GM12878 (cell line): ENCODE results near the gene ST3GAL5. TPM values are rescaled to one million over a fixed set of nuclear protein-coding genes. Genes with fewer than 3 reads are reported as not detected.

Experiments
- ATAC-seq: fragments of 200-7000 bp; cut with Tn5 transposase; 3 replicates; pipeline ENCODE4 v1.9.1; 2020; ENCODE audit warnings: mild to moderate bottlenecking, moderate library complexity
- BruUV-seq: library from RNA; stranded (reverse); fragments of 400-500 nt; replicated peaks from 2 replicates; lab custom pipeline; 2021; lab: Mats Ljungman, UMichigan
- CTCF ChIA-PET: fragments of 300-600 bp; sonication (Branson Sonifier 250); formaldehyde crosslinking; extraction: SDS; loops from one replicate; lab custom pipeline; 2021; ENCODE audit warnings: inconsistent platforms; lab: Yijun Ruan, JAX
- POLR2A ChIA-PET: fragments of 350-600 bp; formaldehyde crosslinking; extraction: SDS; loops from one replicate; lab custom pipeline; 2021; ENCODE audit warnings: inconsistent platforms; lab: Charles Lee
- RAD21 ChIA-PET: fragments of 300-600 bp; sonication (Branson Sonifier 250); formaldehyde crosslinking; loops from one replicate; lab custom pipeline; 2023; ENCODE audit warnings: antibody characterized with exemption; ENCODE audit not compliant: unreplicated experiment; lab: Charles Lee
- SMC1A ChIA-PET: fragments of 300-600 bp; sonication (Branson Sonifier 250); formaldehyde crosslinking; loops from one replicate; lab custom pipeline; 2023; ENCODE audit not compliant: unreplicated experiment, uncharacterized antibody; lab: Charles Lee
- DNase-seq: peaks from one replicate; pipeline ENCODE4 v3.0.0-alpha.2; 2011; ENCODE audit warnings: low read depth, low spot score
- FAIRE-seq: peaks from 3 replicates; lab custom pipeline; 2011; peaks lifted over from hg19 to GRCh38; lab: Jason Lieb, UNC
- H2AFZ ChIP-seq: 2 replicates; pipeline ENCODE4 v1.6.0; 2011; ENCODE audit warnings: low read depth, low read length, control low read depth; ENCODE audit not compliant: control insufficient read depth
- H3K27ac ChIP-seq: 2 replicates; pipeline ENCODE4 v1.5.1; 2011; ENCODE audit warnings: control low read depth; ENCODE audit not compliant: control insufficient read depth, insufficient read depth
- H3K27me3 ChIP-seq, 2 experiments: replicated peaks in 1 of 2; 2 replicates each; pipeline versions ENCODE4 v1.6.0 to v1.6.1; 2011; ENCODE audit warnings: low read length in 1 of 2; ENCODE audit not compliant: control insufficient read depth in 2 of 2, insufficient read depth in 2 of 2
- H3K36me3 ChIP-seq, 2 experiments: 2 replicates each; pipeline ENCODE4 v1.5.1; 2011; ENCODE audit warnings: low read length in 1 of 2; ENCODE audit not compliant: control insufficient read depth in 2 of 2, insufficient read depth in 2 of 2
- H3K4me1 ChIP-seq: 2 replicates; pipeline ENCODE4 v1.6.1; 2011; ENCODE audit warnings: mild to moderate bottlenecking, low read length, moderate library complexity, mixed read lengths; ENCODE audit not compliant: control insufficient read depth, insufficient read depth
- H3K4me2 ChIP-seq: 2 replicates; pipeline ENCODE4 v1.6.0; 2011; ENCODE audit warnings: control low read depth; ENCODE audit not compliant: control insufficient read depth, insufficient read depth
- H3K4me3 ChIP-seq: fragments of 200-600 bp; sonication (generic); 2 replicates; pipeline ENCODE4 v1.5.1; 2016
- H3K79me2 ChIP-seq: 2 replicates; pipeline ENCODE4 v1.6.0; 2011; ENCODE audit warnings: low read length; ENCODE audit not compliant: control insufficient read depth, insufficient read depth
- H3K9ac ChIP-seq: 2 replicates; pipeline ENCODE4 v1.8.0; 2011; ENCODE audit warnings: low read length, control low read depth, mixed read lengths; ENCODE audit not compliant: control insufficient read depth, insufficient read depth
- H3K9me3 ChIP-seq: replicated peaks from 3 replicates; pipeline ENCODE4 v1.5.1; 2011; ENCODE audit warnings: mild to moderate bottlenecking, low read length; ENCODE audit not compliant: control insufficient read depth, insufficient read depth
- H4K20me1 ChIP-seq: 2 replicates; pipeline ENCODE4 v1.6.0; 2011; ENCODE audit not compliant: control insufficient read depth, insufficient read depth
- CREB1 ChIP-seq: IDR thresholded peaks from 2 replicates; pipeline ENCODE4 v1.6.1; 2012; ENCODE audit warnings: low read depth, mild to moderate bottlenecking, inconsistent platforms
- CTCF ChIP-seq, 3 experiments: IDR thresholded peaks in 2 of 3; conservative IDR thresholded peaks in 1 of 3; 2 replicates each; pipeline ENCODE4 v1.5.1; 2011; ENCODE audit warnings: low read depth in 3 of 3, low read length in 3 of 3, mild to moderate bottlenecking in 3 of 3, control low read depth in 2 of 3, moderate library complexity in 2 of 3, inconsistent platforms in 1 of 3, mixed read lengths in 1 of 3; ENCODE audit not compliant: control insufficient read depth in 2 of 3, insufficient read depth in 1 of 3; ENCODE audit errors: extremely low read depth in 1 of 3
- FOXK2 ChIP-seq: fragments of 450-650 bp; IDR thresholded peaks from 2 replicates; pipeline ENCODE4 v1.6.1; 2017; ENCODE audit warnings: mild to moderate bottlenecking, moderate library complexity
- MTA2 ChIP-seq: fragments of 450-650 bp; IDR thresholded peaks from 2 replicates; pipeline ENCODE4 v1.6.1; 2016; ENCODE audit warnings: low read depth, mild to moderate bottlenecking, moderate library complexity
- NR2C2 ChIP-seq: IDR thresholded peaks from 2 replicates; pipeline ENCODE4 v1.6.1; 2011; ENCODE audit warnings: borderline replicate concordance, low read depth; ENCODE audit not compliant: control insufficient read depth, insufficient read length
- POLR2A ChIP-seq: IDR thresholded peaks from 2 replicates; pipeline ENCODE4 v1.6.1; 2011; ENCODE audit warnings: low read depth, mild to moderate bottlenecking, low read length
- WGBS: methylation state at CpG from one replicate; pipeline ENCODE4 v1.1.6; 2016; ENCODE audit warnings: low lambda C conversion rate; ENCODE audit not compliant: insufficient replicate concordance, insufficient coverage; ENCODE audit errors: missing lambda C conversion rate; 5-methylcytosine and 5-hydroxymethylcytosine counted together
- in situ Hi-C: fragments of 300-500 bp; cut with MboI; formaldehyde crosslinking; loops from 9 replicates; pipeline ENCODE4 v1.14.3; 2018; ENCODE audit warnings: mixed read lengths
- intact Hi-C: fragments of 100-400 bp; cut with micrococcal nuclease; formaldehyde crosslinking; loops from one replicate; pipeline ENCODE4 v1.14.2; 2022; ENCODE audit not compliant: unreplicated experiment
- polyA plus RNA-seq, 11 experiments: library from polyadenylated mRNA; depleted of rRNA in 4 of 11; unstranded in 6 of 11; stranded (reverse) in 5 of 11; fragments of >200 nt; fragmentation: Nextera tagmentation in 4 of 11; fragmentation: Illumina TruSeq in 1 of 11; extraction: Ambion mirVana in 4 of 11; extraction: Trizol in 1 of 11; gene quantifications; 1 replicate in 1 of 11; 2 replicates in 10 of 11; pipeline versions ENCODE4 v1.2.1 to v1.2.3, GENCODE V29; 2011 to 2016; ENCODE audit warnings: inconsistent platforms in 2 of 11, missing spikeins in 2 of 11, low read depth in 1 of 11
- total RNA-seq, 4 experiments: library from RNA; depleted of rRNA in 3 of 4; stranded (reverse); fragments of >200 nt in 3 of 4; fragmentation: Illumina TruSeq in 1 of 4; extraction: Trizol in 1 of 4; gene quantifications; 2 replicates each; pipeline versions ENCODE4 v1.2.1 to v1.2.3, GENCODE V29; 2013 to 2021
- TF ChIP-seq, protein P1 (sequence below): IDR thresholded peaks from 2 replicates; pipeline ENCODE4 v1.6.1; 2011; ENCODE audit warnings: low read depth, low read length, improper control_type of control experiment, borderline replicate concordance

Gene ST3GAL5
- total and polyA plus RNA-seq, 10 of the 15 experiments (the other 5 are each of a cell fraction or from before 2014, with no cell fraction given): 5.2 to 60.9 (median 10.2) TPM

- H3K27me3 ChIP-seq: no peaks in the 10 kb centered on the region
- no peaks in the 10 kb centered on the region; the same call in 2 of the 3 replicates for H3K9me3 ChIP-seq
- in situ Hi-C loops (no loop called here), intact Hi-C loops (no loop called here)
- ATAC-seq: no peak
- CTCF ChIA-PET: interaction anchor here (0.8 to 2.3 kb wide), 4 partner anchors 10 to 75 kb away, joined by 3 to 14 read pairs (median 7); no protein-coding TSS in a partner anchor
- H4K20me1 ChIP-seq: no peaks in the 10 kb centered on the region
- WGBS: 32% methylated on average over 10 of the region's 10 CpGs
- no peak overlapping the region for H3K4me3 ChIP-seq
- SMC1A ChIA-PET: interaction anchor here (1.1 kb wide), 1 partner anchor 8 kb away, joined by 5 read pairs; no protein-coding TSS in a partner anchor
- no peaks in the 10 kb centered on the region for H3K79me2 ChIP-seq
- no peak for DNase-seq
- POLR2A ChIA-PET: interaction anchor here (0.6 kb wide), 1 partner anchor 68 kb away, joined by 3 read pairs; no protein-coding TSS in a partner anchor
- FAIRE-seq: no peak
- H3K36me3 ChIP-seq: no peaks in the 10 kb centered on the region
- no peak overlapping the region for H3K4me2 ChIP-seq
- H2AFZ ChIP-seq: no peak overlapping the region
- RAD21 ChIA-PET: no interaction called here
- BruUV-seq: no TSS peak
- TF ChIP-seq, protein P1, sequence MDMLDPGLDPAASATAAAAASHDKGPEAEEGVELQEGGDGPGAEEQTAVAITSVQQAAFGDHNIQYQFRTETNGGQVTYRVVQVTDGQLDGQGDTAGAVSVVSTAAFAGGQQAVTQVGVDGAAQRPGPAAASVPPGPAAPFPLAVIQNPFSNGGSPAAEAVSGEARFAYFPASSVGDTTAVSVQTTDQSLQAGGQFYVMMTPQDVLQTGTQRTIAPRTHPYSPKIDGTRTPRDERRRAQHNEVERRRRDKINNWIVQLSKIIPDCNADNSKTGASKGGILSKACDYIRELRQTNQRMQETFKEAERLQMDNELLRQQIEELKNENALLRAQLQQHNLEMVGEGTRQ: no peak
- TF ChIP-seq CREB1: no peak
- TF ChIP-seq, all 136 proteins: peak for 0
- Histone ChIP-seq H3K27ac (no peak overlapping the region), H3K4me1 (no peaks in the 10 kb centered on the region), H3K9ac (no peak overlapping the region)
Measured at GRCh38 chr2:85803704-85804425, 84.9 kb downstream of the ST3GAL5 start.

GRCh38 chr2:85802354-85803103 is 86.3 kb downstream of the ST3GAL5 start:
- no peak for FAIRE-seq
- Histone ChIP-seq H3K36me3 (no peaks in the 10 kb centered on the region), H4K20me1 (no peaks in the 10 kb centered on the region), H3K4me1 (no peaks in the 10 kb centered on the region), H3K27ac (no peak overlapping the region), H2AFZ (no peak overlapping the region), H3K79me2 (no peaks in the 10 kb centered on the region), H3K27me3 (no peaks in the 10 kb centered on the region), H3K9me3 (no peaks in the 10 kb centered on the region; the same call in 2 of the 3 replicates), H3K9ac (no peak overlapping the region), H3K4me2 (no peak overlapping the region), H3K4me3 (no peak overlapping the region)
- CTCF ChIA-PET: interaction anchor here (1.4 to 2.3 kb wide), 3 partner anchors 11 to 166 kb away, joined by 3 to 14 read pairs (median 6); no protein-coding TSS in a partner anchor
- POLR2A ChIA-PET: no interaction called here
- DNase-seq: no peak
- BruUV-seq: no TSS peak
- 19% methylated on average over 9 of the region's 9 CpGs for WGBS
- ATAC-seq: no peak
- SMC1A ChIA-PET: interaction anchor here (1.1 to 1.4 kb wide), 3 partner anchors 9 to 73 kb away, joined by 3 to 5 read pairs (median 5); no protein-coding TSS in a partner anchor
- in situ Hi-C loops (no loop called here), intact Hi-C loops (no loop called here)
- RAD21 ChIA-PET: no interaction called here
- TF ChIP-seq NR2C2 (no peak), POLR2A (no peak), CTCF (IDR thresholded peaks at IDR 0.05 in 2 of 3, conservative IDR thresholded peaks at IDR 0.05 in 1 of 3; ENCODE audit: control insufficient read depth in 2 of 3, extremely low read depth in 1 of 3, insufficient read depth in 1 of 3, low read depth in 3 of 3, low read length in 3 of 3) (no peak), FOXK2 (no peak), MTA2 (no peak)
